ENCODE measurements around the gene VWA8.

Gene VWA8

DNA sequence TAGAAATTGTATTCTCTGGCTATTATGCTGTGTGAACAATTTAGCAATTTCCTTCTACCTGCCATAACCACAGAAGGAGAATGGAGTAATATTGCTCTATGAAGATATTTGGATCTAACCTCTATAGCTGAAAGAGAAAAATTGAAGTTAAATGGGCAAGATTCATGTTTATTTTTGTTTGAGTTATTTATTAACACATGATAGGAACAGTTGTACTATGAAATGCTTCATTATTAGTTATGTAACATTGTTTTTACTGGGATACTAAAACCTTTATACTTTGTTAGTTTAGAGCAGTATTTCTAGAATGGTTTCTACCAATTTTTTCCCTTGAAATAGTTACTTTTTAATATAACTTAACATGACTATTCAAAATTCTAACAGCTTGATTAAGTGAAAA is 27.3 kb upstream of the VWA8 start:
- Histone ChIP-seq H3K4me3 (ENCODE audit: low read depth, low read length) (no peak overlapping the region), H3K27ac (no peak overlapping the region), H3K36me3 (no peaks in the 10 kb centered on the region), H3K9me3 (ENCODE audit: severe bottlenecking) (no peaks in the 10 kb centered on the region), H3K27me3 (ENCODE audit: insufficient read depth, low read depth, severe bottlenecking) (no peaks in the 10 kb centered on the region)
- TF ChIP-seq, protein P1, sequence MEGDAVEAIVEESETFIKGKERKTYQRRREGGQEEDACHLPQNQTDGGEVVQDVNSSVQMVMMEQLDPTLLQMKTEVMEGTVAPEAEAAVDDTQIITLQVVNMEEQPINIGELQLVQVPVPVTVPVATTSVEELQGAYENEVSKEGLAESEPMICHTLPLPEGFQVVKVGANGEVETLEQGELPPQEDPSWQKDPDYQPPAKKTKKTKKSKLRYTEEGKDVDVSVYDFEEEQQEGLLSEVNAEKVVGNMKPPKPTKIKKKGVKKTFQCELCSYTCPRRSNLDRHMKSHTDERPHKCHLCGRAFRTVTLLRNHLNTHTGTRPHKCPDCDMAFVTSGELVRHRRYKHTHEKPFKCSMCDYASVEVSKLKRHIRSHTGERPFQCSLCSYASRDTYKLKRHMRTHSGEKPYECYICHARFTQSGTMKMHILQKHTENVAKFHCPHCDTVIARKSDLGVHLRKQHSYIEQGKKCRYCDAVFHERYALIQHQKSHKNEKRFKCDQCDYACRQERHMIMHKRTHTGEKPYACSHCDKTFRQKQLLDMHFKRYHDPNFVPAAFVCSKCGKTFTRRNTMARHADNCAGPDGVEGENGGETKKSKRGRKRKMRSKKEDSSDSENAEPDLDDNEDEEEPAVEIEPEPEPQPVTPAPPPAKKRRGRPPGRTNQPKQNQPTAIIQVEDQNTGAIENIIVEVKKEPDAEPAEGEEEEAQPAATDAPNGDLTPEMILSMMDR (IDR thresholded peaks at IDR 0.05; ENCODE audit: low read depth, low read length) = no peak
- no peak for DNase-seq

DNA sequence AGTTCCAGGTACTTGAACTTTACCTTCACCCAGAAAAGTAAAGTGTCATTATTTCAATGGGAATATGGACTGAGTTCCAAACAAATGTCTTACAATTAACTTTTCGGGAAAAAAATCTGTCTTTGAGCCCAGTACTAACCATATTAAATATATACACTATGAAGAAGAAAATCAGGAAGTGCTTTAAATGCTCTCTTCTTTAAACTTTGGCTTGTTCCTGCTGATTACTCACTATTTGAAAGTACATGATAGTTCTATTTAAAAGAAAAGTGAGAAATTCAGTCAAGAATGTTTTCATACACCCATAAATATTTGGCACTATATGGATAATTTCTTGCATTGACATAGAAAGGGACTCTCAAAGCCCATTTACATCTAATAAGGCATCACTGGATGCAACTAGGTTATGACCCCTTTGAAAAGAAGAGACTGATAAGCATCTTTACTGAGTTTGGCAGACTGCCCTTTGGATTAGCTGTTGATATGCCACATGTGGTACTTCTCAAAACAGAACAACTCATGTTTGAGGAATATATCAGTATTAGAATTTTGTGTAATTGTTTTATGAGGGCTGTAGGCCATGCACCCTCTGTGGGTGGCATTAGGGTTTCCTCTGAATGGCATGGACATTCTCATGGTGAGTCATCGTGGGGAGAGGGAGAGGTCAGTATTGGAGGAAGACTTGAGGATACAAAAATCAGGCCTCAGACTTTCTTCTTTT is 25.0 kb upstream of the VWA8 start:
- no peaks in the 10 kb centered on the region for H3K27me3 ChIP-seq (ENCODE audit: insufficient read depth, low read depth, severe bottlenecking)
- TF ChIP-seq, protein P1 (IDR thresholded peaks at IDR 0.05; ENCODE audit: low read depth, low read length) = no peak
- no peak for DNase-seq
- no peak overlapping the region for H3K4me3 ChIP-seq (ENCODE audit: low read depth, low read length)
- H3K9me3 ChIP-seq (ENCODE audit: severe bottlenecking) = no peaks in the 10 kb centered on the region
- H3K27ac ChIP-seq = no peak overlapping the region
- H3K36me3 ChIP-seq = no peaks in the 10 kb centered on the region

DNA sequence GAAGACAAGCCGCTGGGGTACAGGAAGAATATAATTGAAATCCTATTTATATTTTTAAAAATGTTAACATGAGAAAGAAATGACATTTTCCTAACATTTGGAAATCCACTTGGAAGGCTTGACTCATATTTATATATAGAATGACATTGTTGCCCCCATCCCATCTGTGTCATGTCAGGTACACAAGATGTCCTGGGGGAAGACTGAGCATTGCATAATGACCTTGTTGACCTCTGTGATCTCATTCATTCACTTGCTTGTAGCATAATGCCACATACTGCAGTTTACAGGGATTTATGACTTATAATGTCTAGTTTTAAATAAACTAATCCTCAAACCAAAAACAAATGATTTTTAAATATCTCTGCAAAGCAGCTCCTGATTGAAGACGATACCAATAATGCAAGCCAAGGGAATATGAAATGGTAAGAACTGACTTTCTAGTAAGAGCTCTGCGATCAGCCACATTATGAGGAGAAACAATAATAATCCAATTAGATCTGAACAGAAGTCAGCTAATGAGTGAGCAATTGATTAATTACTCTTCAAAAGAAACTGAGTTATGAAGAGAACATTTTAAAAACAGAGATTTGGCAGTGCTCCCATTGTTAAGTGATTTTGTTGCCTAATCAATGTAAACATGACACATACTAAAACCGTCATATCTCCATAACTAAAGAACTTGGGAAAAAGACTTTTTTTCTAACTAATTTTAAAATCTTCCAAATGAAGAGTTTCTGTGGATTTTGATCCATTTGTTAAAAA is 21.2 kb upstream of the VWA8 start:
- Histone ChIP-seq H3K27me3 (ENCODE audit: insufficient read depth, low read depth, severe bottlenecking) (no peaks in the 10 kb centered on the region), H3K9me3 (ENCODE audit: severe bottlenecking) (no peaks in the 10 kb centered on the region), H3K27ac (no peak overlapping the region), H3K36me3 (no peaks in the 10 kb centered on the region), H3K4me3 (ENCODE audit: low read depth, low read length) (no peak overlapping the region)
- DNase-seq = no peak
- TF ChIP-seq, protein P1 (IDR thresholded peaks at IDR 0.05; ENCODE audit: low read depth, low read length) = no peak

DNA sequence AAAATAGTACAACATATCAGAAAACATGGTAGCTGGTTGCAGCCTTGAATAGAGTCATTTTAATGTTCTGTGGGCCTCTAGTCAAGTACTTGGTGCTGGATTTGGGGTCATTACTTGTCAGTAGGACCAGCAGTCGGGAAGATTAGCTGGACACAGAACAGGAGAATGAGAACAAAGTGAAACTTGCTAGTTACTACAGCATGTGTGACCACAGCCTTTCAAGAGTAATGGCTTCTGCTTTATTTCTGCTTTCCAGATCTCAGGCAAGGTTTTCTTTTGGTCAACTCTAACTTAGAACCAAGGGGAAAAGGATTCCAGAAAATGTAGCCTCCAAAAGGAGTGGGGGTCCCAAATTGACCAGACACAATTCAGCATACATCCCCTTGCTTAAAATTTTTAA is 17.1 kb upstream of the VWA8 start:
- Histone ChIP-seq H3K27ac (no peak overlapping the region), H3K27me3 (ENCODE audit: insufficient read depth, low read depth, severe bottlenecking) (no peaks in the 10 kb centered on the region), H3K36me3 (no peaks in the 10 kb centered on the region), H3K9me3 (ENCODE audit: severe bottlenecking) (no peaks in the 10 kb centered on the region), H3K4me3 (ENCODE audit: low read depth, low read length) (no peak overlapping the region)
- TF ChIP-seq, protein P1 (IDR thresholded peaks at IDR 0.05; ENCODE audit: low read depth, low read length) = no peak
- DNase-seq = no peak

DNA sequence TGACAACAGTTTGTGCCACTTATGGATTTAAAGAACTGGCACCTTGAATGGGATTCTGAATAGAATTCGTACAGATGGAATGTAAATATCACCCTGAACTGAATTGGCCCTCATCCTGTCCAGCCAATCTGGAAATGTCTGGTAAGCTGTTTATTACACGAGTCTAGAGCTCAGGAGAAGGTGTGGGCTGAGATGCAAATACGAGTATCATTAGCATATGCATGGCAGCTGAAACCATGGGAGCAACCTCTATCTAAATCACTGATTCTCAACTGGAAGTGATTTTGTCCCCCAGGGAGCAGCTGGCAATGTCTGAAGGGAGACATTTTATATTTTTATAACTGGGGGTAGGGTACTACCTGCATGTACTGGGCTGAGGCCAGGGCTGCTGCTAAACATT is 15.6 kb upstream of the VWA8 start:
- no peaks in the 10 kb centered on the region for H3K9me3 ChIP-seq (ENCODE audit: severe bottlenecking)
- no peak overlapping the region for H3K4me3 ChIP-seq (ENCODE audit: low read depth, low read length)
- H3K36me3 ChIP-seq = no peaks in the 10 kb centered on the region
- no peak overlapping the region for H3K27ac ChIP-seq
- TF ChIP-seq, protein P1 (IDR thresholded peaks at IDR 0.05; ENCODE audit: low read depth, low read length) = no peak
- H3K27me3 ChIP-seq (ENCODE audit: insufficient read depth, low read depth, severe bottlenecking) = no peaks in the 10 kb centered on the region
- DNase-seq = no peak
